Uterus (tissue), 4 donors: ENCODE data around the gene SLX4IP. TPM values are rescaled to one million over a fixed set of nuclear protein-coding genes. Genes with fewer than 3 reads are reported as not detected.

ENCODE experiments used
- DNase-seq, 2 donors: peaks; one replicate each; pipeline ENCODE4 v3.0.0-alpha.2; 2019 to 2020
- H3K27ac ChIP-seq, 2 donors: fragments of 200-600 bp; sonication (generic); 1 replicate in 1 of 2; 2 replicates in 1 of 2; pipeline ENCODE4 v1.5.1; 2016 to 2018
- H3K27me3 ChIP-seq, 2 donors: fragments of 200-600 bp; sonication (generic); one replicate each; pipeline ENCODE4 v1.5.1; 2018 to 2019; ENCODE audit warnings: control low read depth in 1 of 2
- H3K36me3 ChIP-seq, 2 donors: fragments of 200-600 bp; sonication (generic); one replicate each; pipeline ENCODE4 v1.5.1; 2019; ENCODE audit warnings: control low read depth in 1 of 2
- H3K4me1 ChIP-seq, 2 donors: fragments of 200-600 bp; sonication (generic); one replicate each; pipeline ENCODE4 v1.5.1; 2018 to 2019; ENCODE audit warnings: control low read depth in 1 of 2
- H3K4me3 ChIP-seq, 2 donors: fragments of 200-600 bp; sonication (generic); 1 replicate in 1 of 2; 2 replicates in 1 of 2; pipeline ENCODE4 v1.5.1; 2018 to 2019; ENCODE audit warnings: mild to moderate bottlenecking in 1 of 2
- H3K9me3 ChIP-seq, 2 donors: fragments of 200-600 bp; sonication (generic); one replicate each; pipeline ENCODE4 v1.5.1; 2019; ENCODE audit warnings: control low read depth in 1 of 2
- POLR2A ChIP-seq, 2 donors: fragments of 450-650 bp; IDR thresholded peaks; one replicate each; pipeline ENCODE4 v1.6.1; 2016; ENCODE audit warnings: antibody characterized with exemption in 2 of 2, mild to moderate bottlenecking in 1 of 2, moderate library complexity in 1 of 2
- intact Hi-C: fragments of 100-400 bp; cut with DNase I; formaldehyde crosslinking; loops from one replicate; pipeline ENCODE4 v1.15.1; 2023; ENCODE audit warnings: low total_unique reads
- total RNA-seq, 4 donors: library from RNA; depleted of rRNA in 3 of 4; stranded (reverse); fragments of >200 nt in 3 of 4; gene quantifications; one replicate each; pipeline versions ENCODE4 v1.1.0 to v1.2.4, GENCODE V29; 2014 to 2023
- TF ChIP-seq, protein P1 (sequence below), 4 experiments: fragments of 200-600 bp in 2 of 4; fragments of 450-650 bp in 2 of 4; sonication (generic) in 2 of 4; IDR thresholded peaks; one replicate each; pipeline ENCODE4 v1.5.1; 2016 to 2019; ENCODE audit warnings: antibody characterized with exemption in 4 of 4, mild to moderate bottlenecking in 2 of 4, moderate library complexity in 1 of 4
- donor health status: DM: yes; HTN: yes; CAD: no.

The SLX4IP gene
- total RNA-seq, 4 donors from 2014 or later = 0.51 to 7.1 (median 2.0) TPM

DNA sequence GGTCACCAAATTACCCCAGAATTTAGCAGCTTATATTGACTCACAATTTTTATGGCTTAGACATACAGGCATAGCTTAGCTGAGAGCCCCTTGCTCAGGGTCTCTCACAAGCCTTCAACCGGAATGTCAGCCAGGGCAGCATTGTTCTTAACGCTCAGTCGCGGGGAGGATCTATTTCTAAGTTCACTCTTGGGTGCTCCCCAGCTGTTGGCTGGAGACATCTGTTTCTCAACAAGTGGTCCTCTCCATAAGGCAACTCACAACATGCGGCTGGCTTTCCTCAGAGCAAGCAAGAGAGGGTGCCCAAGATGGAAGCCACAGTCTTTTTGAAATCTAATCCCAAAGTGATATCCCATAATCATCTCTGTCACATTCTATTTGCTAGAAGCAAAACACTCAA, 46.6 kb downstream of the SLX4IP start:
- H3K27ac ChIP-seq = no peak overlapping the region
- no peaks in the 10 kb centered on the region for H3K4me1 ChIP-seq
- TF ChIP-seq POLR2A (IDR thresholded peaks at IDR 0.05) = no peak
- TF ChIP-seq, protein P1, sequence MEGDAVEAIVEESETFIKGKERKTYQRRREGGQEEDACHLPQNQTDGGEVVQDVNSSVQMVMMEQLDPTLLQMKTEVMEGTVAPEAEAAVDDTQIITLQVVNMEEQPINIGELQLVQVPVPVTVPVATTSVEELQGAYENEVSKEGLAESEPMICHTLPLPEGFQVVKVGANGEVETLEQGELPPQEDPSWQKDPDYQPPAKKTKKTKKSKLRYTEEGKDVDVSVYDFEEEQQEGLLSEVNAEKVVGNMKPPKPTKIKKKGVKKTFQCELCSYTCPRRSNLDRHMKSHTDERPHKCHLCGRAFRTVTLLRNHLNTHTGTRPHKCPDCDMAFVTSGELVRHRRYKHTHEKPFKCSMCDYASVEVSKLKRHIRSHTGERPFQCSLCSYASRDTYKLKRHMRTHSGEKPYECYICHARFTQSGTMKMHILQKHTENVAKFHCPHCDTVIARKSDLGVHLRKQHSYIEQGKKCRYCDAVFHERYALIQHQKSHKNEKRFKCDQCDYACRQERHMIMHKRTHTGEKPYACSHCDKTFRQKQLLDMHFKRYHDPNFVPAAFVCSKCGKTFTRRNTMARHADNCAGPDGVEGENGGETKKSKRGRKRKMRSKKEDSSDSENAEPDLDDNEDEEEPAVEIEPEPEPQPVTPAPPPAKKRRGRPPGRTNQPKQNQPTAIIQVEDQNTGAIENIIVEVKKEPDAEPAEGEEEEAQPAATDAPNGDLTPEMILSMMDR (IDR thresholded peaks at IDR 0.05) = no peak
- H3K9me3 ChIP-seq = no peaks in the 10 kb centered on the region
- no peaks in the 10 kb centered on the region for H3K27me3 ChIP-seq
- intact Hi-C loops = no loop called here
- no peak for DNase-seq
- no peak overlapping the region for H3K4me3 ChIP-seq
- H3K36me3 ChIP-seq = no peaks in the 10 kb centered on the region

DNA sequence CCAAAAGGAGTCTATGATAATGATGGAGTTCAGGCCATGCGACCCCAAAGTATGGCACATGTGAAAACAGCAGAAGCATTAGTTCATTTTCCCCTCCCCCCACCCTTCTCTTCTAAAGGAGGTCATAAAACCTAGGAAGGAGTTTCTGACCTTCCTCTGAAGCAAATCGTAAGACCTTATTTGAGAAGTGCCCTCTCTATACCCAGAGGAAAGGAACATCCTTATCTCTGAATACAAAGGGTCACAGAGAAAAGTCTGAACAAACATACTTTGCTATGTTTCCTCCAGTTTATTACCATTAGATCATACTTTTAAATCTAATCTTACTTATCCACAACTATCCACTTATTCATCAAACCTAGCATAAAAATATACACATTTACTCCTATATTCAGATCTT, 48.6 kb downstream of the SLX4IP start:
- Histone ChIP-seq H3K27ac (no peak overlapping the region), H3K4me3 (no peak overlapping the region), H3K27me3 (no peaks in the 10 kb centered on the region), H3K36me3 (no peaks in the 10 kb centered on the region), H3K9me3 (no peaks in the 10 kb centered on the region), H3K4me1 (no peaks in the 10 kb centered on the region)
- intact Hi-C loops = no loop called here
- no peak for DNase-seq
- TF ChIP-seq POLR2A (IDR thresholded peaks at IDR 0.05) = no peak
- TF ChIP-seq, protein P1 (IDR thresholded peaks at IDR 0.05) = no peak

GRCh38 chr20:10487142-10488136, 52.3 kb downstream of the SLX4IP start:
- Histone ChIP-seq H3K4me1 (no peaks in the 10 kb centered on the region), H3K9me3 (no peaks in the 10 kb centered on the region), H3K4me3 (no peak overlapping the region), H3K36me3 (no peaks in the 10 kb centered on the region), H3K27me3 (no peaks in the 10 kb centered on the region), H3K27ac (no peak overlapping the region)
- no peak for TF ChIP-seq POLR2A (IDR thresholded peaks at IDR 0.05)
- TF ChIP-seq, protein P1 (IDR thresholded peaks at IDR 0.05) = no peak
- no peak for DNase-seq
- intact Hi-C loops = no loop called here

DNA sequence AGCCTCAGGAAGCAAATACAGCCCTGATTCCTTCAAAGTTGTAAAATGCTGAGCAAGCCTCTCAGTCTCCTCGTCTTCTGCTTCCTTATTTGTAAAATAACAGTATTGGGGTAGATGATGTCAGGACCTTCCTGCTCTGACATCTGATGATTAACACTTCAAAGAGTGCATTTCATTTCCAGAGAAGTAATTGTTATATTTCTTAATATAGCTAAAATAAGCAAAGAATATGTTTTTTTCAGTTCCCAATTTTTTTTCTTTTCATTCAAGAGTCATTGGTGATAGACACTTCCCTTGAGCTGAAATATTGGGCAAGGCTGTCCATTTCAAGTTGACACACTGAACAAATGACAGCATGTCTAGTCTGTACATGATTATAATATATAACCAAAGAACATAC, 53.4 kb downstream of the SLX4IP start:
- H3K4me1 ChIP-seq = no peaks in the 10 kb centered on the region
- H3K36me3 ChIP-seq = no peaks in the 10 kb centered on the region
- no peak for DNase-seq
- no peaks in the 10 kb centered on the region for H3K9me3 ChIP-seq
- no peak overlapping the region for H3K4me3 ChIP-seq
- TF ChIP-seq, protein P1 (IDR thresholded peaks at IDR 0.05) = no peak
- no peak for TF ChIP-seq POLR2A (IDR thresholded peaks at IDR 0.05)
- H3K27ac ChIP-seq = no peak overlapping the region
- no peaks in the 10 kb centered on the region for H3K27me3 ChIP-seq
- intact Hi-C loops = no loop called here

DNA sequence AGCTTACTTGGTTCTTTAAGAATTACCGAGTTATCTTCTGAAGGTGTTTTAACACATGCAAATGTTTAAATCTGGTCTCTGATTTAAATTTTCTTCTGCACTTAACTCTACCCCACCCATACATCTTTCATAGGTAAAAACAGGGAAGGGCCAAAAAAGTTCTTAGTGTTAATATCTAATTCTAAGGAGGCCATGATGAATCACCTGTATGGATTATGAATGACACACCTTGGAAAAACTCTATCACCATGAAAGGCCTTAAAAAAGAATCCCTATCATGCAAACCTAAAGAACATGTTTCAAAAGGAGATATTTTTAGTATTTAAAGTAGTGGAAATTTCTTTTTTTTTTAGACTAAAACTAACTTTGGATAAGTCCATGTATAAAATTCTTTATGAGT, 54.7 kb downstream of the SLX4IP start:
- Histone ChIP-seq H3K4me3 (no peak overlapping the region), H3K4me1 (no peaks in the 10 kb centered on the region), H3K9me3 (no peaks in the 10 kb centered on the region), H3K27me3 (no peaks in the 10 kb centered on the region), H3K27ac (no peak overlapping the region), H3K36me3 (no peaks in the 10 kb centered on the region)
- TF ChIP-seq, protein P1 (IDR thresholded peaks at IDR 0.05) = no peak
- TF ChIP-seq POLR2A (IDR thresholded peaks at IDR 0.05) = no peak
- intact Hi-C loops = no loop called here
- no peak for DNase-seq
